Smooth muscle cell (in vitro differentiated cells): ENCODE results near the gene NPAS1. TPM values are rescaled to one million over a fixed set of nuclear protein-coding genes. Genes with fewer than 3 reads are reported as not detected.

Source experiments
- DNase-seq: peaks from one replicate; lab custom pipeline; 2025; ENCODE audit not compliant: unreplicated experiment; lab: John Stamatoyannopoulos, UW
- H2AFZ ChIP-seq: fragments of 200-600 bp; sonication (generic); 2 replicates; pipeline ENCODE4 v1.6.0; 2016; ENCODE audit warnings: antibody characterized with exemption, low read depth, mild to moderate bottlenecking
- H3F3A ChIP-seq: fragments of 200-600 bp; sonication (generic); 2 replicates; pipeline ENCODE4 v1.6.0; 2017; ENCODE audit warnings: antibody characterized with exemption, low read depth
- H3K27ac ChIP-seq: fragments of 200-600 bp; sonication (generic); 2 replicates; pipeline ENCODE4 v1.5.1; 2016; ENCODE audit warnings: low read depth, mild to moderate bottlenecking
- H3K27me3 ChIP-seq: fragments of 200-600 bp; sonication (generic); 2 replicates; pipeline ENCODE4 v1.6.1; 2016; ENCODE audit warnings: low read depth, mild to moderate bottlenecking
- H3K36me3 ChIP-seq: fragments of 200-600 bp; sonication (generic); 2 replicates; pipeline ENCODE4 v1.5.1; 2016; ENCODE audit warnings: low read depth
- H3K4me1 ChIP-seq: fragments of 200-600 bp; sonication (generic); 2 replicates; pipeline ENCODE4 v1.5.1; 2016; ENCODE audit warnings: low read depth
- H3K4me2 ChIP-seq: fragments of 200-600 bp; sonication (generic); 2 replicates; pipeline ENCODE4 v1.6.0; 2016; ENCODE audit warnings: mild to moderate bottlenecking
- H3K4me3 ChIP-seq: fragments of 200-600 bp; sonication (generic); 2 replicates; pipeline ENCODE4 v1.5.1; 2016; ENCODE audit warnings: mild to moderate bottlenecking
- H3K79me2 ChIP-seq: fragments of 200-600 bp; sonication (generic); 2 replicates; pipeline ENCODE4 v1.6.0; 2016; ENCODE audit warnings: low read depth, mild to moderate bottlenecking
- H3K9ac ChIP-seq: fragments of 200-600 bp; sonication (generic); 2 replicates; pipeline ENCODE4 v1.6.0; 2016; ENCODE audit warnings: low read depth
- H3K9me3 ChIP-seq: fragments of 200-600 bp; sonication (generic); replicated peaks from 2 replicates; pipeline ENCODE4 v1.5.1; 2016; ENCODE audit warnings: low read depth
- H4K20me1 ChIP-seq: fragments of 200-600 bp; sonication (generic); 2 replicates; pipeline ENCODE4 v1.6.0; 2016; ENCODE audit warnings: low read depth
- WGBS: methylation state at CpG from one replicate; pipeline ENCODE4 v1.1.7; 2016; ENCODE audit warnings: low lambda C conversion rate; 5-methylcytosine and 5-hydroxymethylcytosine counted together
- polyA plus RNA-seq: library from polyadenylated mRNA; unstranded; fragments of >200 nt; fragmentation: Nextera tagmentation; extraction: Ambion mirVana; gene quantifications from 2 replicates; pipeline ENCODE4 v1.2.1, GENCODE V29; 2016
- total RNA-seq: library from RNA; depleted of rRNA; stranded (reverse); fragments of >200 nt; gene quantifications from 2 replicates; pipeline ENCODE4 v1.2.3, GENCODE V29; 2014
- TF ChIP-seq, protein P1 (sequence below): fragments of 200-600 bp; sonication (generic); IDR thresholded peaks from 2 replicates; pipeline ENCODE4 v1.5.1; 2017; ENCODE audit warnings: borderline replicate concordance, mild to moderate bottlenecking, antibody characterized with exemption; ENCODE audit not compliant: insufficient read depth, poor library complexity, severe bottlenecking

The NPAS1 gene
- total and polyA plus RNA-seq, 2 experiments from 2014 or later, result 0.76 to 4.7 TPM

DNA sequence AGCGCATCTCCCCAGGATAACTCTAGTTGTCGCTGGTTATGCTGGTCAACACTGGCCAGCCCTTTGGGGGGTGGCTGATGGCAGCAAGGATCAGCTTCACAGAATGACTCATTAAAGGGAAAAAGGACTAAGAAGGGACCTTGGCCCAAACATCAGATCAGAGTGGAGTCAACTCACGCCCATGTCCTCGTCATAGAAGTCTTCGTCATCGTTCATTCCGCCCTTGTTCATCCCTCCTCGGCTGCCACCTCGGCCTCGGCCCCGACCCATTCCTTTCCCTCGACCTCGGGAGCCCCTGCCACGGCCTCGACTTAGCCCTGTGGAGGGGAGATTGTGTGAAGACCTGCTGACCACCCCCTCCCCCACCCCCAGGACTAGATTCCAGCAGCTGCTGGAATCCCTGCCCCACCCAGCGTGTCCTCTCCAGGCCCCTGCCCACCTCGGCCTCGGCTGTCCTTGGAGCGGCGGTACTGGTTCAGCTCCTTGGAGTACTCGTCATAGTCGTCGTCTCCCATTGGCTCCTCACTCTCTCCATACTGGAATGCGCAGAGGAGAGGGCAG is 65.3 kb downstream of the NPAS1 start:
- Histone ChIP-seq H3K4me1 (no peaks in the 10 kb centered on the region), H3K79me2 (no peaks in the 10 kb centered on the region), H3K27ac (no peak overlapping the region), H4K20me1 (peaks cover 3% of the 10 kb centered on the region), H3K4me3 (no peak overlapping the region), H3K9me3 (no peaks in the 10 kb centered on the region), H3K27me3 (no peaks in the 10 kb centered on the region), H3F3A (no peaks in the 10 kb centered on the region), H3K36me3 (peaks cover 7% of the 10 kb centered on the region), H2AFZ (no peak overlapping the region), H3K4me2 (no peak overlapping the region), H3K9ac (no peak overlapping the region)
- TF ChIP-seq, protein P1, sequence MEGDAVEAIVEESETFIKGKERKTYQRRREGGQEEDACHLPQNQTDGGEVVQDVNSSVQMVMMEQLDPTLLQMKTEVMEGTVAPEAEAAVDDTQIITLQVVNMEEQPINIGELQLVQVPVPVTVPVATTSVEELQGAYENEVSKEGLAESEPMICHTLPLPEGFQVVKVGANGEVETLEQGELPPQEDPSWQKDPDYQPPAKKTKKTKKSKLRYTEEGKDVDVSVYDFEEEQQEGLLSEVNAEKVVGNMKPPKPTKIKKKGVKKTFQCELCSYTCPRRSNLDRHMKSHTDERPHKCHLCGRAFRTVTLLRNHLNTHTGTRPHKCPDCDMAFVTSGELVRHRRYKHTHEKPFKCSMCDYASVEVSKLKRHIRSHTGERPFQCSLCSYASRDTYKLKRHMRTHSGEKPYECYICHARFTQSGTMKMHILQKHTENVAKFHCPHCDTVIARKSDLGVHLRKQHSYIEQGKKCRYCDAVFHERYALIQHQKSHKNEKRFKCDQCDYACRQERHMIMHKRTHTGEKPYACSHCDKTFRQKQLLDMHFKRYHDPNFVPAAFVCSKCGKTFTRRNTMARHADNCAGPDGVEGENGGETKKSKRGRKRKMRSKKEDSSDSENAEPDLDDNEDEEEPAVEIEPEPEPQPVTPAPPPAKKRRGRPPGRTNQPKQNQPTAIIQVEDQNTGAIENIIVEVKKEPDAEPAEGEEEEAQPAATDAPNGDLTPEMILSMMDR, result no peak
- no peak for DNase-seq
- 98% methylated on average over 24 of the region's 24 CpGs for WGBS

GRCh38 chr19:47086280-47086679 is 66.6 kb downstream of the NPAS1 start:
- DNase-seq, result no peak
- no peaks in the 10 kb centered on the region for H3K79me2 ChIP-seq
- peaks cover 5% of the 10 kb centered on the region for H4K20me1 ChIP-seq
- H2AFZ ChIP-seq, result no peak overlapping the region
- no peak overlapping the region for H3K4me3 ChIP-seq
- no peaks in the 10 kb centered on the region for H3K27me3 ChIP-seq
- H3K9me3 ChIP-seq, result no peaks in the 10 kb centered on the region
- H3K27ac ChIP-seq, result no peak overlapping the region
- peaks cover 7% of the 10 kb centered on the region for H3K36me3 ChIP-seq
- no peaks in the 10 kb centered on the region for H3F3A ChIP-seq
- no peak overlapping the region for H3K9ac ChIP-seq
- TF ChIP-seq, protein P1, result no peak
- H3K4me1 ChIP-seq, result no peaks in the 10 kb centered on the region
- H3K4me2 ChIP-seq, result no peak overlapping the region
- WGBS, result 96% methylated on average over 17 of the region's 17 CpGs

DNA sequence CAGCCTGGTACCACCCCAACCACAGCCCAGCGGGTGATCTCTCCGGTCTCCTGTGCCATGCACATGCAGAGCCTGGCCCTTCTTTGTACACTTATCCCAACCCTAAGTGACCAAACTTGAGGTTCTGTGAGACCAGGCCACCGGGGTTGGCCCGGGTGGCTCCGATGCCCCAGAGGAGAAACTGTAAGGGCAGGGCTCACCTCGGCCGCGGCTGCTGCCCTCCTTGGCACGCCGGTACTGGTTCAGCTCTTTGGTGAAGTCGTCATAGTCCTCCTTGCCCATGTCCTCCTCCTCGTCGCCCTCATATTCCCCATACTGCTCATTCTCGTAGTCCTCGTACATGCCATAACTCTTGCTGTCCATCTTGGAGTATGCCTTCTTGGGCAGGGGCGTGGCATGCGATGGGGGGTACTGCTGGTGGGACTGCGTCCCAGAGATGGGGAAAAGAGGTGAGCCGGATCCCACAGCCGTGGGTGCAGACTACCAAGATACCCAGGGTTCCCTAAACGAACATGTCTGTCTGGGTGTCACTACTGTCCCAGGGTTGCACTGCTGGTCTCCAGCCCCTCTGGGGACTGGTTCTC is 70.2 kb downstream of the NPAS1 start:
- H3F3A ChIP-seq, result no peaks in the 10 kb centered on the region
- peaks cover 20% of the 10 kb centered on the region for H4K20me1 ChIP-seq
- H2AFZ ChIP-seq, result no peak overlapping the region
- H3K27ac ChIP-seq, result no peak overlapping the region
- H3K9ac ChIP-seq, result no peak overlapping the region
- no peak overlapping the region for H3K4me3 ChIP-seq
- H3K4me2 ChIP-seq, result no peak overlapping the region
- H3K9me3 ChIP-seq, result no peaks in the 10 kb centered on the region
- peaks cover 3% of the 10 kb centered on the region for H3K36me3 ChIP-seq
- DNase-seq, result no peak
- H3K27me3 ChIP-seq, result no peaks in the 10 kb centered on the region
- TF ChIP-seq, protein P1, result no peak
- 98% methylated on average over 21 of the region's 21 CpGs for WGBS
- H3K4me1 ChIP-seq, result no peaks in the 10 kb centered on the region
- H3K79me2 ChIP-seq, result peaks cover 11% of the 10 kb centered on the region

DNA sequence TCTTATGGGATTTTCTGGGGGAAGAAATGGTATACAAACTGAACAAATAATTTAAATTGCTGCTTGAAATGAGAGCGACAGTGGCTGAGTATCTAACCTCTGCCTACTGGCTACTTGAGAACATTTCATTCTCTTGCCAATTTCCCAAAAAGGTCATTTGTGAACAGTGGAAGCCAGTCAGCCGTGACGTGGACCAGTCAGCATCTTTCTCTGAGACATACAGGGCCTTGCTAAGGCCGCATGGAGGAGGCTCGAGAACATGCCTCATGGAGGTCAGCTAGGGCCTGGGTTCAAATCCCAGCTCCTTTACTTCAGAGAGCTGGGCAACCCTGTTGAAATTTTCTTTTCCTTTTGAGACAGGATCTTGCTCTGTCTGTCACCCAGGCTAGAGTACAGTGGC is 73.6 kb downstream of the NPAS1 start:
- TF ChIP-seq, protein P1, result no peak
- no peaks in the 10 kb centered on the region for H3K36me3 ChIP-seq
- H3K27ac ChIP-seq, result no peak overlapping the region
- 92% methylated on average over 5 of the region's 5 CpGs for WGBS
- no peaks in the 10 kb centered on the region for H3F3A ChIP-seq
- H2AFZ ChIP-seq, result no peak overlapping the region
- no peaks in the 10 kb centered on the region for H3K27me3 ChIP-seq
- no peak for DNase-seq
- H3K79me2 ChIP-seq, result peaks cover 45% of the 10 kb centered on the region
- H3K4me3 ChIP-seq, result no peak overlapping the region
- H3K4me1 ChIP-seq, result no peaks in the 10 kb centered on the region
- H3K9me3 ChIP-seq, result no peaks in the 10 kb centered on the region
- H3K9ac ChIP-seq, result no peak overlapping the region
- no peak overlapping the region for H3K4me2 ChIP-seq
- H4K20me1 ChIP-seq, result peaks cover 53% of the 10 kb centered on the region
